Mesendoderm (in vitro differentiated cells): ENCODE measurements around the gene DIAPH3.

Source experiments
- DNase-seq: peaks from one replicate; pipeline ENCODE4 v3.0.0; 2013
- H2AK5ac ChIP-seq: 2 replicates; pipeline ENCODE4 v1.6.1; 2013; ENCODE audit warnings: low read length, inconsistent platforms
- H2BK120ac ChIP-seq: 2 replicates; pipeline ENCODE4 v1.6.1; 2013; ENCODE audit warnings: low read depth, mild to moderate bottlenecking, low read length, moderate library complexity, mixed read lengths
- H2BK15ac ChIP-seq: replicated peaks from 2 replicates; pipeline ENCODE4 v1.6.1; 2013; ENCODE audit warnings: low read depth, mild to moderate bottlenecking, moderate library complexity
- H2BK5ac ChIP-seq: 2 replicates; pipeline ENCODE4 v1.6.1; 2013; ENCODE audit warnings: low read length, inconsistent platforms
- H3K18ac ChIP-seq: 2 replicates; pipeline ENCODE4 v1.6.1; 2013; ENCODE audit warnings: mild to moderate bottlenecking, low read length, mixed read lengths
- H3K23ac ChIP-seq: one replicate; pipeline ENCODE4 v1.6.1; 2013; ENCODE audit warnings: low read length
- H3K27ac ChIP-seq: 2 replicates; pipeline ENCODE4 v1.5.1; 2013; ENCODE audit warnings: low read depth, mild to moderate bottlenecking, inconsistent platforms, low read length, moderate library complexity
- H3K27me3 ChIP-seq: 2 replicates; pipeline ENCODE4 v1.6.1; 2013; ENCODE audit warnings: low read length, control low read depth, mild to moderate bottlenecking, inconsistent platforms; ENCODE audit not compliant: insufficient read depth, poor library complexity
- H3K36me3 ChIP-seq: 2 replicates; pipeline ENCODE4 v1.6.1; 2013; ENCODE audit warnings: low read length, inconsistent platforms; ENCODE audit not compliant: control insufficient read depth, insufficient read depth
- H3K4ac ChIP-seq: one replicate; pipeline ENCODE4 v1.6.1; 2013; ENCODE audit warnings: low read depth, mild to moderate bottlenecking, low read length, moderate library complexity
- H3K4me1 ChIP-seq: 2 replicates; pipeline ENCODE4 v1.6.1; 2013; ENCODE audit warnings: low read depth, low read length, inconsistent platforms; ENCODE audit not compliant: control insufficient read depth
- H3K4me2 ChIP-seq: 2 replicates; pipeline ENCODE4 v1.6.1; 2013; ENCODE audit warnings: low read length
- H3K4me3 ChIP-seq: 2 replicates; pipeline ENCODE4 v1.5.1; 2013; ENCODE audit warnings: mild to moderate bottlenecking, low read length
- H3K56ac ChIP-seq: one replicate; pipeline ENCODE4 v1.6.1; 2013; ENCODE audit warnings: low read length
- H3K79me1 ChIP-seq: 2 replicates; pipeline ENCODE4 v1.6.1; 2013; ENCODE audit warnings: low read length, inconsistent platforms
- H3K79me2 ChIP-seq: 2 replicates; pipeline ENCODE4 v1.6.1; 2013; ENCODE audit warnings: mild to moderate bottlenecking, low read length; ENCODE audit not compliant: control insufficient read depth, insufficient read depth
- H3K9ac ChIP-seq: 2 replicates; pipeline ENCODE4 v1.6.1; 2013; ENCODE audit warnings: low read length, inconsistent platforms
- H4K5ac ChIP-seq: one replicate; pipeline ENCODE4 v1.6.1; 2013; ENCODE audit warnings: low read length
- H4K8ac ChIP-seq: one replicate; pipeline ENCODE4 v1.6.1; 2013; ENCODE audit warnings: low read depth, mild to moderate bottlenecking, control low read depth, low read length, moderate library complexity
- WGBS: extraction: QIAGEN DNeasy Blood & Tissue Kit; methylation state at CpG from one replicate; pipeline ENCODE4 v1.1.7; 2013; ENCODE audit warnings: low lambda C conversion rate, missing lambda C conversion rate; ENCODE audit not compliant: insufficient coverage; ENCODE audit errors: extremely low coverage; 5-methylcytosine and 5-hydroxymethylcytosine counted together

DIAPH3 gene

DNA sequence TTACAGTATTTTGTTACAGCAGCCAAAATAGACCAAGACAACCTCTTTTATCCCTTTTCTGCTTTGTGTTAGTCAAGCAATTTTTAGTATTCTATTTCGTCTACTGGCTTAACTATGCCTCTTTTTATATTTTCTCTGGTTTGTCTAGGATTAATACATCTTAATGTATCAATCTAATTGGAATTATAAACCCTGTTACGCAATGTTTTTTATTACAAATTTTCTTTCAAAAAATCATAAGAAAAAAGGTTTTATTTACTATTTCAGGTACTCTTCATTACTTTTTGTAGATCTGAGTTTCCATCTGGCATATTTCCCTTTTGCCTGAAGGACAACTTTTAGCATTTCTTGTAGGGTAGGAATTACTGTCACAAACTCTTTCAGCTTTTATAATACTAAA is 275.3 kb downstream of the DIAPH3 start:
- Histone ChIP-seq H3K56ac (no peak overlapping the region), H3K4me3 (no peak overlapping the region), H2BK15ac (no peak overlapping the region), H3K27me3 (no peaks in the 10 kb centered on the region), H3K4ac (no peak overlapping the region), H3K23ac (no peak overlapping the region), H2BK5ac (no peak overlapping the region), H2AK5ac (no peak overlapping the region), H3K27ac (no peak overlapping the region), H3K4me2 (no peak overlapping the region), H4K8ac (no peak overlapping the region), H3K79me2 (no peaks in the 10 kb centered on the region), H3K4me1 (no peaks in the 10 kb centered on the region), H3K36me3 (no peaks in the 10 kb centered on the region), H4K5ac (no peak overlapping the region), H3K79me1 (no peaks in the 10 kb centered on the region), H3K9ac (no peak overlapping the region), H3K18ac (no peak overlapping the region), H2BK120ac (no peak overlapping the region)
- no peak for DNase-seq
- no CpG with 5 or more reads among the region's 2 CpGs for WGBS

DNA sequence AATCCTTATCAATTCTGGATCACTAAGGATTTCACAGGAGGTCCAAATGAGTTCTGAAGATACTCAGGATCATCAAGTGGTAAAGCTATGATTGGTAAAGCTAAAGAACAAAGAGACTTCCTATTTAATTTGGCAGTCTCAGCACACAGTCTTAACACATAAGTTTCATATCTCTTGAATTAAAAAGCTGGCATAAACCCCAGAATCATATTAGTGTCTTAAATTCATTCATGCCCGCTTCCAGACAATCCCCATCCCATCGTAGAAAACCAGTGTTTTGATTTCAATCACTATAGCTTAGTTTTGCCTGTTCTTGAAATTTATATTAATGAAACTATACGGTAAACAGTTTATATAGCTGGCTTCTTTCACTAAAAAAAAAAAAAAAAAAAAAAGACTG is 278.7 kb downstream of the DIAPH3 start:
- H4K8ac ChIP-seq = no peak overlapping the region
- no peak overlapping the region for H2BK120ac ChIP-seq
- H3K27me3 ChIP-seq = no peaks in the 10 kb centered on the region
- H2BK15ac ChIP-seq = no peak overlapping the region
- H2AK5ac ChIP-seq = no peak overlapping the region
- H3K9ac ChIP-seq = no peak overlapping the region
- WGBS = no CpG with 5 or more reads among the region's 3 CpGs
- no peak overlapping the region for H3K56ac ChIP-seq
- no peak overlapping the region for H3K4me3 ChIP-seq
- H3K23ac ChIP-seq = no peak overlapping the region
- no peak for DNase-seq
- H3K79me1 ChIP-seq = no peaks in the 10 kb centered on the region
- H3K18ac ChIP-seq = no peak overlapping the region
- H3K4me2 ChIP-seq = no peak overlapping the region
- no peak overlapping the region for H3K4ac ChIP-seq
- H3K27ac ChIP-seq = no peak overlapping the region
- H3K79me2 ChIP-seq = no peaks in the 10 kb centered on the region
- no peaks in the 10 kb centered on the region for H3K36me3 ChIP-seq
- H4K5ac ChIP-seq = no peak overlapping the region
- H3K4me1 ChIP-seq = no peaks in the 10 kb centered on the region
- H2BK5ac ChIP-seq = no peak overlapping the region

DNA sequence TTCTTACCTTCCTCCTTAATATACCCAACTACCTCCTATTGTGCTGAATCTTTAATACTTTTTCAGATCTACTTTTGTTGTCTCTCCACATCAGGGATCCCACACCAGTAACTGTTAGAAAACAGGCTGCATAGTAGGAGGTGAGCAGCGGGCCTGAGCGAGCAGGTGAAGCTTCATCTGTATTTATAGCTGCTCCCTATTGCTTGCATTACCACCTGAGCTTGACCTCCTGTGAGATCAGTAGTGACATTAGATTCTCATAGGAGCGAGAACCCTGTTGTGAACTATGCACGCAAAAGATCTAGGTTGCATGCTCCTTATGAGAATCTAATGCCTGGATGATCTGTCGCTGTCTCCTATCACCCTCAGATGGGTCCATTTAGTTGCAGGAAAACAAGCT is 279.8 kb downstream of the DIAPH3 start:
- Histone ChIP-seq H2BK120ac (no peak overlapping the region), H3K27ac (no peak overlapping the region), H3K79me2 (no peaks in the 10 kb centered on the region), H4K5ac (no peak overlapping the region), H3K4me2 (no peak overlapping the region), H3K9ac (no peak overlapping the region), H3K36me3 (no peaks in the 10 kb centered on the region), H3K4ac (no peak overlapping the region), H3K79me1 (no peaks in the 10 kb centered on the region), H3K23ac (no peak overlapping the region), H3K18ac (no peak overlapping the region), H2BK15ac (no peak overlapping the region), H3K4me1 (no peaks in the 10 kb centered on the region), H2AK5ac (no peak overlapping the region), H2BK5ac (no peak overlapping the region), H3K56ac (no peak overlapping the region), H4K8ac (no peak overlapping the region), H3K27me3 (no peaks in the 10 kb centered on the region), H3K4me3 (no peak overlapping the region)
- no CpG with 5 or more reads among the region's 5 CpGs for WGBS
- no peak for DNase-seq

DNA sequence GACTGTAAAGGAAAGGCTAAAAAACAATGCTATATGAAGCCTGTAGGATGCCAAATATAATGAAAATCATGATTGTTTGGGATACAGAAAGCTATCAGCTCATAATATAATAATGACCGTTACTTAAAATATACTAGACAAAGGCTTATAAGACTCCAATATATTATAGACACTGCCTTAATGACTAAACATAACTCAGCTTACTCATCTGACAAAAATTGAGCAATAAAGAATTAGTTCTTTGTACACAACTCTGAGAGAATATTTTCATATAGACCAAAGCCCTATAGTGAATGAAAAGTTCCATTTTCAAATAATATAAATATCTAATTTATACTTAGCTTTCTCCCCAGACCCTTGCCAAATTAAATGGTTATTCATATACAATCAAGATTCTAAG is 283.3 kb downstream of the DIAPH3 start:
- Histone ChIP-seq H3K79me2 (no peaks in the 10 kb centered on the region), H3K36me3 (no peaks in the 10 kb centered on the region), H2BK120ac (no peak overlapping the region), H3K18ac (no peak overlapping the region), H4K8ac (no peak overlapping the region), H3K4me1 (no peaks in the 10 kb centered on the region), H3K4ac (no peak overlapping the region), H2BK5ac (no peak overlapping the region), H3K23ac (no peak overlapping the region), H3K79me1 (no peaks in the 10 kb centered on the region), H4K5ac (no peak overlapping the region), H3K4me3 (no peak overlapping the region), H2AK5ac (no peak overlapping the region), H3K56ac (no peak overlapping the region), H2BK15ac (no peak overlapping the region), H3K27me3 (no peaks in the 10 kb centered on the region), H3K4me2 (no peak overlapping the region), H3K9ac (no peak overlapping the region), H3K27ac (no peak overlapping the region)
- no peak for DNase-seq
- no CpG with 5 or more reads among the region's 1 CpG for WGBS

DNA sequence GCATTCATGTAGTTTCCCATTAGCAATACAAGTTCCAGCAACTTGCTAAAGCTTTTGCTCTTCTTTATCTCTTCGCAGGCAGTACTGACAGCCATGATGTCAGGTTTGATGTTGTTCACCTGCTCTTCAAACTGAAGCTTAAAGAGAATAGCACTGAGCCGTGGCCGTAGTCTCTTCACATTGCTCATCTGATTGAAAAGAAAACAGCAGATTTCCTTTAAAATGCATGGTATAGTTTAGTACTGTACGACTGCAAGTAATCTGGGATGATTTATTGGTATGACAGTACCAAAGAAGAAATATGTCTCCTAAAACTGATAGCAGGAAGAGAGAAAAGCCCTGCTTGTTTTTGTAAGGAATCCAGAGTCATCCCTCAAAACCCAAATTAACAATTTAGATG is 284.4 kb downstream of the DIAPH3 start:
- Histone ChIP-seq H3K4me2 (no peak overlapping the region), H3K23ac (no peak overlapping the region), H3K4me3 (no peak overlapping the region), H3K18ac (no peak overlapping the region), H3K36me3 (no peaks in the 10 kb centered on the region), H2AK5ac (no peak overlapping the region), H3K4me1 (no peaks in the 10 kb centered on the region), H3K27me3 (no peaks in the 10 kb centered on the region), H3K27ac (no peak overlapping the region), H3K56ac (no peak overlapping the region), H2BK120ac (no peak overlapping the region), H2BK15ac (no peak overlapping the region), H3K79me1 (no peaks in the 10 kb centered on the region), H3K4ac (no peak overlapping the region), H3K79me2 (no peaks in the 10 kb centered on the region), H2BK5ac (no peak overlapping the region), H3K9ac (no peak overlapping the region), H4K8ac (no peak overlapping the region), H4K5ac (no peak overlapping the region)
- WGBS = no CpG with 5 or more reads among the region's 4 CpGs
- no peak for DNase-seq

DNA sequence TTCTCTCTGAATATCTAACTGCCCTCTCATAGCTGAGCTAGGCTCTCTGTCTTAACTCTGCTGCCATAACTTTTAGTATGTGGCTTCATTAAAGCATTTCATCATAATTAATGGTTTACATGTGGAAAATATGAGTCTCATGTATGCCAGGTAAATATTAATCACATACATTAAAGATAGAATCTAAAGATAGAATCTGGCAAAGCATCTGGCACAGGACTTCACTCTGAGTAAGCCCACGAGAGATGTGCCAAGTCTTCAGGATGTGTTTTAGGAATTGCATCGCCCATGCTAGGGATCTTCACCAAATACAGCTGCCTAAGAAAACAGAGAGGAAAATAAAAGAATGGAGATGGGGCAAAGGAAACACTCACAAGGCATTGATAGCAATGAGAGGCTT is 285.8 kb downstream of the DIAPH3 start:
- Histone ChIP-seq H3K79me1 (no peaks in the 10 kb centered on the region), H3K36me3 (no peaks in the 10 kb centered on the region), H3K4me2 (no peak overlapping the region), H3K27ac (no peak overlapping the region), H4K8ac (no peak overlapping the region), H3K23ac (no peak overlapping the region), H2AK5ac (no peak overlapping the region), H2BK15ac (no peak overlapping the region), H3K18ac (no peak overlapping the region), H3K9ac (no peak overlapping the region), H4K5ac (no peak overlapping the region), H2BK5ac (no peak overlapping the region), H2BK120ac (no peak overlapping the region), H3K4me3 (no peak overlapping the region), H3K27me3 (no peaks in the 10 kb centered on the region), H3K56ac (no peak overlapping the region), H3K79me2 (no peaks in the 10 kb centered on the region), H3K4me1 (no peaks in the 10 kb centered on the region), H3K4ac (no peak overlapping the region)
- WGBS = no CpG with 5 or more reads among the region's 2 CpGs
- DNase-seq = no peak
